ENCODE data around the gene KIF12.
A peak's percentile ranks its signal among the peaks of the same experiment; 100 is the strongest.

KIF12 gene

DNA sequence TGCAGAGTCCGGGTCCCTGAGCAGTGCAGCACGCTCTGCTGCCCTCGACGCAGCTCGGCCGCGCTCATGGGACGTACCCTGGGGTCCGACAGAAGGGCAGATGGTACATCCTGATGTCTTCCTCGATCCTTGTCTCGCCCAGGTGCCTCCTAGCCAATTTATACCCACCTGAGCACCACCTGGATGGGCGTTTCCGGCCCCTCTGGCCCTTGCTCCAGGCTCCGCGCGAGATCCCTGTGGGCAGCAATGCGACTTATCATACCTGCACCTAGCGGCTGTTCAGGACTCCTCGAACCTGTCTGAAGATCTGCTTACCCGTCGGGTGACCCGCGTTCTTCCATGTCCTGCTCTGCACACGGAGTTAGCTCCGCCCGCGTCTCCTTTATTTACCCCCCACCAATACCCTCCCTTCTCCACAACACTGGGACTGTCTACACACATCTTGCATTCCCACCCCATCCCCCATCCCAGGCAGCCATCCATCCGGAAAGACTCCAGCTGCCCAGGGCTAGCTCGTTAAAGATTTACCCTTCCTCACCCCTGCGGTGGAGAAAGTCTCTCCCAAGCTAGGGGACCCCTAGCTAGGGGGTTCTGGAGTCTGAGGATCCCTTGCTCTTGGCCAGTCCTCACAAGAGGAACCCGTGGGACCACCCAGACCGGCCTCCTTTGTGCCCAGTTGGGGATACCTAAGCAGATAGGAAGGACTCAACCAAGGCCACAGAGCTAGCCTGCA is at the start of gene KIF12:
KIF12 (minus strand) TSS at position 357 of the 733 bp plus-strand sequence; CDS start at position 341, 16 bp downstream.
- TF ChIP-seq, protein P1, sequence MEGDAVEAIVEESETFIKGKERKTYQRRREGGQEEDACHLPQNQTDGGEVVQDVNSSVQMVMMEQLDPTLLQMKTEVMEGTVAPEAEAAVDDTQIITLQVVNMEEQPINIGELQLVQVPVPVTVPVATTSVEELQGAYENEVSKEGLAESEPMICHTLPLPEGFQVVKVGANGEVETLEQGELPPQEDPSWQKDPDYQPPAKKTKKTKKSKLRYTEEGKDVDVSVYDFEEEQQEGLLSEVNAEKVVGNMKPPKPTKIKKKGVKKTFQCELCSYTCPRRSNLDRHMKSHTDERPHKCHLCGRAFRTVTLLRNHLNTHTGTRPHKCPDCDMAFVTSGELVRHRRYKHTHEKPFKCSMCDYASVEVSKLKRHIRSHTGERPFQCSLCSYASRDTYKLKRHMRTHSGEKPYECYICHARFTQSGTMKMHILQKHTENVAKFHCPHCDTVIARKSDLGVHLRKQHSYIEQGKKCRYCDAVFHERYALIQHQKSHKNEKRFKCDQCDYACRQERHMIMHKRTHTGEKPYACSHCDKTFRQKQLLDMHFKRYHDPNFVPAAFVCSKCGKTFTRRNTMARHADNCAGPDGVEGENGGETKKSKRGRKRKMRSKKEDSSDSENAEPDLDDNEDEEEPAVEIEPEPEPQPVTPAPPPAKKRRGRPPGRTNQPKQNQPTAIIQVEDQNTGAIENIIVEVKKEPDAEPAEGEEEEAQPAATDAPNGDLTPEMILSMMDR (IDR thresholded peaks at IDR 0.05) = no peak

DNA sequence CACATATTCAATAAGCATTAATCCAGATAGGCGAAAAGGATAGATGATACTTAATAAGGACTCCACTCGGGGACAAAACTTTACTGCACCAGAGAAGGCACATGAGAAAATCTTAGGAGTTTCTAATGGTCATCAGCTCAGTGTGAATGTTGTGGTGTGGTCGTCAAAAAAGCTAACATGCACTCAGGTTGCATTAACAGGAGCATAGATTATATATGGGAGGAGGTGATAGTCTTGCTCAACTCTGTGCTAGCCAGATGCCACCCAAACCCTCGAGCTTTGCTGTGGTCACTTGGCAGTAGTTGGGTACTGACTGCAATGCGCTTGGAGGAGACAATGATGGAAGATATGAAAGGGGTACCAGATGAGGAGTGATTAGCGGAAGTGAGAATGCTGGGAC is 47.6 kb upstream of the KIF12 start:
- Mint-ChIP-seq H3K9me3 (no peaks in the 10 kb centered on the region), H3K4me3 (no peak overlapping the region), H3K4me1 (peaks cover 8% of the 10 kb centered on the region), H3K27ac (no peak overlapping the region), H3K27me3 (ENCODE audit: low read depth, poor library complexity) (peaks cover 26% of the 10 kb centered on the region), H3K36me3 (ENCODE audit: low read depth) (no peaks in the 10 kb centered on the region)
- no peak for DNase-seq
- TF ChIP-seq, protein P1 (IDR thresholded peaks at IDR 0.05) = no peak

More for the DNA sequence above, at the start of gene KIF12:
- peak within 1 kb of the TSS; percentile 50 for H3K27ac Mint-ChIP-seq
- H3K4me1 Mint-ChIP-seq = peaks cover 36% of the 10 kb centered on the region
- DNase-seq = peak; percentile 53
- H3K9me3 Mint-ChIP-seq = peaks cover 28% of the 10 kb centered on the region
- H3K36me3 Mint-ChIP-seq (ENCODE audit: low read depth) = peaks cover 9% of the 10 kb centered on the region
- H3K27me3 Mint-ChIP-seq (ENCODE audit: low read depth, poor library complexity) = peaks cover 72% of the 10 kb centered on the region
- peak within 1 kb of the TSS; percentile 83 for H3K4me3 Mint-ChIP-seq

DNA sequence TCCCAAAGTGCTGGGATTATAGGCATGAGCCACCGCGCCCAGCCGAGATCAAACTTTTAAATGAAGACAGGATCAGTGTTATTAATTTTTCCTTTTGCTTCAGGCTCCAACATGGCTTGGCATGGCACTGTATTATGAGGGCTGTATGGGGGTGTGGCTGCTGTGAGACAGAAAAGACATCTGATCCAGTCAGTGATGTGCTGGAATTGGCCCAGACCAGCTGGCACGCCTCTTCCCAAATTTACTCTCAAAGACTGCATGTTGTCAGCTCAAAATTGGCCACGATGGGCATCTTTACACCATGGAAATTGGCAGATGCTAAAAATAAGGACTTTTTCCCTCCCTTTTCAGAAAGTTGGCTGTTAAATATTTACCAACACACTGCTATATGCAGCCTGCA is 44.1 kb upstream of the KIF12 start:
- H3K4me1 Mint-ChIP-seq = peaks cover 40% of the 10 kb centered on the region
- no peaks in the 10 kb centered on the region for H3K36me3 Mint-ChIP-seq (ENCODE audit: low read depth)
- H3K27ac Mint-ChIP-seq = no peak overlapping the region
- no peaks in the 10 kb centered on the region for H3K9me3 Mint-ChIP-seq
- peaks cover 18% of the 10 kb centered on the region for H3K27me3 Mint-ChIP-seq (ENCODE audit: low read depth, poor library complexity)
- no peak overlapping the region for H3K4me3 Mint-ChIP-seq
- TF ChIP-seq, protein P1 (IDR thresholded peaks at IDR 0.05) = no peak
- no peak for DNase-seq

DNA sequence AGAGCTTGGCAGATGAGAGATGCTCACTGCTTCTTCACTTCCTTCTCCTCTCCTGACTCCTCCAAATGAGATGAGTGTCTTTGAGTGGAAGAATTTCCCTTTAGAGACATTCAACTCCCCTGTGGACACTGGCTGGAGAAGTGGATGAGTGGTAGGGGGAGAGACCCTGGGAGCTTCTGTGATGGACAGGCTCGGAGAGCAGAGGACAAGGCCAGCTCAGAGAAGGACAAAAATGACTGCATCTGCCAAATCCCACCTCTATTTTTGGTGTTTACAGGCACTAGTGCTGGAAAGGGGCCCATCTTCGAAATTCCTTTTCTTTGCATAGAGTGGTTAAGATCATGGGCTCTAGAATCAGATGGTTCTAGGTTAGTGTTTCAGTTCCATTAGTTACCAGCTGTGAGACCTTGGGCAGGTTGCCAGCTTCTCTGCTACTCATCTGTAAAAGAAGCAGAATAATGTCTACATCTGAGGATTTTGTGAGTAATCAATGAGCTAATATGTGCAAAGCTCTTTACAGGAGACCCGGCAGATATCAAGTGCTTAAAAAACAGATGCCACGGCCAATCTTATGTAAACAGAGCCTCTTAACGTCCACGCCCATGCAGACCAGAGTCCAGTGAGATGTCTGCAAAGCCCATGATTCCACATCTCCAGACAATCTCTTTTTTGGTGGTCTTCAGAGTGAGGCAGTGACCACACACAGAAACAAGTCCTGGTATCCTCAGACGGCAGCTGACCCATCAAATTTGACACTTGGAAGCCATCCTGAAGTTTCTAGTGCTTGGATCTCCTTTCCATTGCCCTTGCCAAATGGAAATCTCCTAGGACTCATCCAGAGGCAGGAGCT is 42.7 kb upstream of the KIF12 start:
- H3K27me3 Mint-ChIP-seq (ENCODE audit: low read depth, poor library complexity) = peaks cover 21% of the 10 kb centered on the region
- peaks cover 10% of the 10 kb centered on the region for H3K9me3 Mint-ChIP-seq
- H3K36me3 Mint-ChIP-seq (ENCODE audit: low read depth) = no peaks in the 10 kb centered on the region
- no peak overlapping the region for H3K4me3 Mint-ChIP-seq
- DNase-seq = no peak
- H3K27ac Mint-ChIP-seq = no peak overlapping the region
- TF ChIP-seq, protein P1 (IDR thresholded peaks at IDR 0.05) = no peak
- peaks cover 46% of the 10 kb centered on the region for H3K4me1 Mint-ChIP-seq

DNA sequence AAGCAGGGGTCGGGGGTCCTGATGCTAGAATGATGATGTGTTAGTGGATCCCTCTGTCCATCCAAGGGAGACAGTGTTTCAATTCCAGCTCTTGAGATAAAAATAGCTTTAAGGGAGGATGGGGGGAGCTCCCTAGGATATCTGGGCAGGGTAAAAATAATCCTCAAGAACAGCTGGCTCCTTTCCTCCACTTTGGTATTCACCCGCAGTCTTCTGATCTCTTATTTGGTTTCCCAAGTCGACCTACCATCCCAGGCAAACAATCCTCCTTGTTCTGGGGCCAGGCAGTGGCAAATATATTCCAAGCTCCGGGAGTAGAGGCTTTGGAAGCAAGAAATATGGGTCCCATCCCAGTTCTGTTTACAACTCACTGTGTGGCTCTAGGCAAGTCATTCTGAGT is 41.8 kb upstream of the KIF12 start:
- H3K27ac Mint-ChIP-seq = no peak overlapping the region
- H3K9me3 Mint-ChIP-seq = peaks cover 10% of the 10 kb centered on the region
- H3K27me3 Mint-ChIP-seq (ENCODE audit: low read depth, poor library complexity) = peaks cover 18% of the 10 kb centered on the region
- no peaks in the 10 kb centered on the region for H3K36me3 Mint-ChIP-seq (ENCODE audit: low read depth)
- H3K4me3 Mint-ChIP-seq = no peak overlapping the region
- peaks cover 46% of the 10 kb centered on the region for H3K4me1 Mint-ChIP-seq
- no peak for DNase-seq
- TF ChIP-seq, protein P1 (IDR thresholded peaks at IDR 0.05) = no peak
